GM18508 (cell line): Measurements from ENCODE around the gene FAS.

Source experiments
- ATAC-seq: cut with Tn5 transposase; IDR thresholded peaks from one replicate; pipeline ENCODE4 v1.9.1; 2021; ENCODE audit warnings: moderate number of reproducible peaks; ENCODE audit not compliant: insufficient read depth, unreplicated experiment

Gene FAS

DNA sequence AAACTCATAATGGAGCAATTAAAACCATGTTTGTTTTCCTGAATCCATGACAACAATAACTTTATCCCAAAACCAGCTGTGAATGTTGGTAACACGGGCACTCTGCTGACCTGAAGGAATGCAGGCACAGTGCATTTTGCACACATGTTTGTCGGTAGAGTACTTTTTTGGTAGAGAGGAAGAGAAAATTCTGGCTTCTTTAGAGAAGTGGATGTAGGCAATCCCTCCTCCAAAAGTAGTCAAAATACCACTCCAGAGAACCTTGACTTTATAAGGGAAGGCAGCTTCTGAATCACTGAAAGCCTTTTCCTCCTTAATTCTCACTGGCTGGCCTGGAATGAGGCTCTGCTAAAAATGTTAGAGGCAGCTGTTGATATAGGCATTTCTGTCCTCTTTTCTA lies 22.2 kb upstream of the FAS start:
- ATAC-seq: no peak

- ATAC-seq: no peak
Observed at GRCh38 chr10:88971221-88972061, 19.2 kb upstream of the FAS start.

GRCh38 chr10:88974012-88974411 lies 16.6 kb upstream of the FAS start:
- no peak for ATAC-seq

- no peak for ATAC-seq
Observed at GRCh38 chr10:88974446-88975376, 15.9 kb upstream of the FAS start.

DNA sequence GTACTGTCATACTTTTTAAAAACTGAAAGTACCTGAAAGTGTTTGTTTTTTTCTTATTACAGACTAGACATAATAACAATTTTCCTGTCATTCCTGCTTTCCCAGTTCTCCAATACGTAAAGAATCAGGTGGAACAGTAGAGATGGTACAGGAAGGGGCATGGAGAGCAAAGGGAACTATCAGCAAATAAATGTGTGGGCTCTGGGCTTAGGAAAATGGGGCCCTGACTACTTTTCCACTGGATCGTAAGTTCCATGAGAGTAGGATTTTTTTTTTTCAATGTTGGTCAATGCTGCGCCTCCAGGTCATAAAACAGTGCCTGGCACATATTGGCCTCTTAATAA lies 15.2 kb upstream of the FAS start:
- no peak for ATAC-seq

- no peak for ATAC-seq
Observed at GRCh38 chr10:88978463-88978862, 12.1 kb upstream of the FAS start.

GRCh38 chr10:88979153-88979562 lies 11.4 kb upstream of the FAS start:
- no peak for ATAC-seq

DNA sequence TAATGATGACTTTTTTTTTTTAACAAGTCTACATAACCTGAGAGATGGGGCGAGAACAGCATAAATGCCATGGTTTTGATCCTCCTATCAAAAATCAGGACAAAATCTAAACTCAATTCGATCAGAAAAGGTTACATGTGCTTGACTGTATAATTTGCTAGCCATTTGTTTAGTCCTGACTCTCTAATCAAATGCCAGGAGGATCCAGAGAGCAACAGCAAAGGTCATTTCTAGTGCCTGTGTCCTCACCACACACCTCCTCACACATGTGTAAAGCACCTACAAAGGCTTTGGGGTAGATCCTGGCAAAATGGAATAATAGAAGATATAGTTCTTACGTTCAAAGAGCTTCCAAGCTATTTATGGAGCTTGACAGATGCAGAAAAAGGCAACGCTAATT lies 11.0 kb upstream of the FAS start:
- no peak for ATAC-seq

DNA sequence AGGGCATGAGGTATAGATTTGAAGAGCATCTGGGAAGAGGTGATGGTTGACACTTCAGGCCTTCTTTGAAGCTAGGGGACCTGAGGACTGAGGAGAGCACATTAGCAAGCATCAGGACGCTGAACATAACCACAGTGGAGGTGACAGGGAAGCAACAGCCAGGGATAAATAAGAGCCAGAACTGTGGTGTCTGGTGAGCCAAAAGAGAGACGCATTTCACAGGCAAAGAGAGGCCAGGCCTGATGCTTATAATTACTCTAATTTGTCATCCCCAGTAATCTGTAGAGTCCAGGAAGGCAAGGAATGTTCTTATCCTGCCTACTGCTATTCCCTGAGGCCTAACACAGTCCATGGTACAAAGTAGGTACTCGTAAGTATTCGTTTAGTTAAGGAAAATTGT lies 10.4 kb upstream of the FAS start:
- ATAC-seq: no peak

GRCh38 chr10:88980800-88981199 lies 9.8 kb upstream of the FAS start:
- ATAC-seq: no peak

GRCh38 chr10:88981435-88981834 lies 9.2 kb upstream of the FAS start:
- ATAC-seq: no peak

DNA sequence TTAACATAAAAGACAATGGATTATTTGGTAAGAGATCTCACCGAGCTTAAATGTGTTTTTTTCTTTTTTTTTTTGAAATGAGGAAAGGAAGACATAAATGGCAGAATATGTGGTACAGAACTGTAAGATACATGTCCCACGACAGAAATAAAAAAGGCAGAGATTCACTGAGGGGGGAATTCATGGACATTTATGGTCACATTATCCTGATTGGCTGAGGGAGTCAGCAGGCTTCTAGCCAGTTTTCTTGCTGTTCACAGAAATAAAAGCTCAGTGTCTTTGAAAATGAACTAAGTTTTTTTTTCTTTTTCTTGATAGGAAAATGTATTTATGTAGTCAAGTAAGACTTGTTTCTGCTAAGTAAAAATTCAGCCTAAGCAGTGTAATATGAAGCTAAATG lies 8.2 kb upstream of the FAS start:
- ATAC-seq: no peak

DNA sequence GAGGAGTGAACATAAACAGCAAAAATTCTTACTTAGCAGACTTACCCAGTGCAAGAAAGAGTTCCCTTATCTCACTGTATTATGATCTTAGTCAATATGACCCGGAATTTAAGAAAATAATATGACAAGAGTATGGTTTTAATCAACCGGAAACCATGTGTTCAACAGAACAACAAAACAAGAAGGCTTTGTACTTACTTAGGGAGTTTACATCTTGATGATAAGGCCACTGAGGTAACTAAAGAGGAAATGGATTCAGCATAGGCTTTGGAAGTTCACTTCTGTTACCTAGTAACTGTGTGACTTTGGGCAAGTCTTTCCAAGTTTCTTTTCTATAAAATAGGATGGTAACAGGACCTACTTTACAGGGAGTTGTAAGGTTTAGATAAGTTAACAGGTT lies 7.4 kb upstream of the FAS start:
- no peak for ATAC-seq

- no peak for ATAC-seq
Observed at GRCh38 chr10:88983939-88984338, 6.7 kb upstream of the FAS start.

GRCh38 chr10:88984525-88984924 lies 6.1 kb upstream of the FAS start:
- ATAC-seq: no peak

DNA sequence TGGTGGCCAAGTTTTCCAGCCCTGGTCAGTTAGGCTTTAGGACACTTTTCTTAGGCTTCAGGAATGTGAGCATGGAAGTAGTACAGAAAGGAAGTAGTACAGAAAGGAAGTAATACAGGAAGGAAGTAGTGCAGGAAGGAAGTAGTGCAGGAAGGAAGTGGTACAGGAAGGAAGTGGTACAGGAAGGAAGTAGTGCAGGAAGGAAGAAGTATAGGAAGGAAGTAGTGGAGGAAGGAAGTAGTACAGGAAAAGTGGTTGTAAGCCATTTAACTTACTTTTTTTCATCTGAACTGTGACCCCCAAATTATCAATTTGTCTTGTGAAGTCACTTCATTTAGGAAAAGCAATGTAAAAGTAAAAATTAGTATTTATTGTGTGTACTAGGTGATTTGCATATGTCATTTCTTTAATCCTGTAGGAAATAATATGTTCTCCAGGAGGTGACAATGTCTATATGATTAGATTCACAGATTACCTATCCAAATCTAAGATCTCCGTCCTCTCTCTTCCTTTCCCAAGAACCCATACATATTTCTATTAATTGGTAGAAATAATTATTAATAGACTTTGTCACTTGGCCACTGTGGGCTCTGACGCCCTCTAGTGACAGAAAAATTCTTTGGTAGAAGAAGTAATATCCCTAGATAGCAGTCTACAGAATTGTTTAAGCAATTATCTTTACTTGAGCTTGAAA lies 3.9 kb upstream of the FAS start:
- ATAC-seq: no peak

DNA sequence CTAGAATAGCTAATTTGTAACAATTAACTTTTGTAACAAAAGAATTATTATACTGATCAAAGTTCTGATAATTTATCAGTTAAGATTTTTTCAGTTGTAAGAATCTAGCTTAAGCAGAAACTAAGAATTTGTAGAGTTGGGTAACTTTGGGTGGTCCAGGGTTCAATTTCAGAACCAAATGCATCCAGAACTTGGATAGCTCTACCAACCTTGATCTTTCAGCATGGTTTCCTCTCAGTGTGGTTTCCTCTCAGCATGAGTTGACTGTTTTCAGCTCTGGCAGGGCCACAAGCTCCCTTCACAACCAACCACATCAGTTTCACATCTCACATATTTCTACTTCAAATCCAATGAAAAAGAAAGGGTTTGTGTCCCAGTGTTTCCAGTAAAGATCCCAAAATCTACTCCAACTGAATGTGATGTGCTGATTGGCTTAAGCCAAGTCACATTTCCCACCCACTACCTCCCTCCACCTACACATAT lies 3.3 kb upstream of the FAS start:
- ATAC-seq: no peak

GRCh38 chr10:88987840-88988239 lies 2.8 kb upstream of the FAS start:
- no peak for ATAC-seq

DNA sequence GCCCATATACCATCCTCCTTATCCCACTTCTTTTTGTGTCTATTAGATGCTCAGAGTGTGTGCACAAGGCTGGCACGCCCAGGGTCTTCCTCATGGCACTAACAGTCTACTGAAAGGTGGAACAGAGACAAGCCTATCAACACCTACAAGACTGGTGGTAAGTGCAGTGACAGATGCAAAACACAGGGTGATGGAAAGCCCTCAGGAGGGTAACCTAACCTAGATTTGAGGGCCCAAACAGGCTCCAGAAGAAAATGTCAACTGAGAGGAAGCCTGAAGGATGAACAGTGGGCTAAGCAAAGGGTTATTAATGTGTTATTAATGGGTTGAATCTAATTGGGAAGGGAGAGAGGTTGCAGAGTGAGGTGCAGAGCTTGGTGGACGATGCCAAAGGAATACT lies 1.2 kb upstream of the FAS start:
- ATAC-seq: no peak

- ATAC-seq: peak; percentile 2
Observed at GRCh38 chr10:88989824-88990383, 694 bp upstream of the FAS start.
